Measurements from ENCODE around the gene DGKA. TPM values are rescaled to one million over a fixed set of nuclear protein-coding genes. Genes with fewer than 3 reads are reported as not detected.

The DGKA gene
- total and polyA plus RNA-seq, 2 donors, result 326 to 381 TPM

GRCh38 chr12:55946553-55946952 lies 15.6 kb downstream of the DGKA start:
- H3K4me1 ChIP-seq (ENCODE audit: control insufficient read depth in 2 of 2, insufficient read depth in 2 of 2, low read length in 2 of 2), result no peaks in the 10 kb centered on the region
- no peaks in the 10 kb centered on the region for H3K27me3 ChIP-seq (ENCODE audit: control insufficient read depth in 2 of 2, insufficient read depth in 1 of 2, low read length in 1 of 2)
- no peaks in the 10 kb centered on the region for H3K9me3 ChIP-seq (ENCODE audit: control insufficient read depth in 2 of 2, insufficient read depth in 1 of 2, low read length in 1 of 2)
- peaks cover 68 to 95% of the 10 kb centered on the region in 2 donors for H3K36me3 ChIP-seq (ENCODE audit: control insufficient read depth in 2 of 2, insufficient read depth in 2 of 2, low read length in 1 of 2)
- 95% methylated on average over 6 of the region's 6 CpGs for WGBS
- H3K27ac ChIP-seq (ENCODE audit: low read depth in 1 of 2, low read length in 1 of 2), result no peak overlapping the region
- no peak overlapping the region for H3K4me3 ChIP-seq (ENCODE audit: low read length in 2 of 2)
- no peak for DNase-seq (ENCODE audit: low read depth in 6 of 9, low spot score in 9 of 9)

GRCh38 chr12:55955344-55955743 lies 24.4 kb downstream of the DGKA start:
- no peak overlapping the region for H3K4me3 ChIP-seq (ENCODE audit: low read length in 2 of 2)
- no peaks in the 10 kb centered on the region for H3K27me3 ChIP-seq (ENCODE audit: control insufficient read depth in 2 of 2, insufficient read depth in 1 of 2, low read length in 1 of 2)
- 97% methylated on average over 4 of the region's 4 CpGs for WGBS
- peak overlapping the region in 1 of 2 donors; percentile 36 for H3K27ac ChIP-seq (ENCODE audit: low read depth in 1 of 2, low read length in 1 of 2)
- H3K9me3 ChIP-seq (ENCODE audit: control insufficient read depth in 2 of 2, insufficient read depth in 1 of 2, low read length in 1 of 2), result peaks cover 0 to 3% of the 10 kb centered on the region in 2 donors
- peaks cover 0 to 19% of the 10 kb centered on the region in 2 donors for H3K4me1 ChIP-seq (ENCODE audit: control insufficient read depth in 2 of 2, insufficient read depth in 2 of 2, low read length in 2 of 2)
- DNase-seq (ENCODE audit: low read depth in 6 of 9, low spot score in 9 of 9), result no peak
- peaks cover 44 to 59% of the 10 kb centered on the region in 2 donors for H3K36me3 ChIP-seq (ENCODE audit: control insufficient read depth in 2 of 2, insufficient read depth in 2 of 2, low read length in 1 of 2)

GRCh38 chr12:55955800-55956508 lies 25.0 kb downstream of the DGKA start:
- Histone ChIP-seq H3K9me3 (ENCODE audit: control insufficient read depth in 2 of 2, insufficient read depth in 1 of 2, low read length in 1 of 2) (peaks cover 0 to 3% of the 10 kb centered on the region in 2 donors), H3K36me3 (ENCODE audit: control insufficient read depth in 2 of 2, insufficient read depth in 2 of 2, low read length in 1 of 2) (peaks cover 43 to 53% of the 10 kb centered on the region in 2 donors), H3K27ac (ENCODE audit: low read depth in 1 of 2, low read length in 1 of 2) (no peak overlapping the region), H3K4me1 (ENCODE audit: control insufficient read depth in 2 of 2, insufficient read depth in 2 of 2, low read length in 2 of 2) (peaks cover 0 to 19% of the 10 kb centered on the region in 2 donors), H3K4me3 (ENCODE audit: low read length in 2 of 2) (no peak overlapping the region), H3K27me3 (ENCODE audit: control insufficient read depth in 2 of 2, insufficient read depth in 1 of 2, low read length in 1 of 2) (no peaks in the 10 kb centered on the region)
- 97% methylated on average over 6 of the region's 6 CpGs for WGBS
- DNase-seq (ENCODE audit: low read depth in 6 of 9, low spot score in 9 of 9), result peak in 1 of 9 donors; percentile 70

GRCh38 chr12:55957106-55957859 lies 26.3 kb downstream of the DGKA start:
- 90% methylated on average over 5 of the region's 5 CpGs for WGBS

GRCh38 chr12:55963760-55964159 lies 32.8 kb downstream of the DGKA start:
- no peak overlapping the region for H3K4me3 ChIP-seq (ENCODE audit: low read length in 2 of 2)
- no peak overlapping the region for H3K27ac ChIP-seq (ENCODE audit: low read depth in 1 of 2, low read length in 1 of 2)
- H3K9me3 ChIP-seq (ENCODE audit: control insufficient read depth in 2 of 2, insufficient read depth in 1 of 2, low read length in 1 of 2), result no peaks in the 10 kb centered on the region
- H3K27me3 ChIP-seq (ENCODE audit: control insufficient read depth in 2 of 2, insufficient read depth in 1 of 2, low read length in 1 of 2), result no peaks in the 10 kb centered on the region
- no peak for DNase-seq (ENCODE audit: low read depth in 6 of 9, low spot score in 9 of 9)
- H3K4me1 ChIP-seq (ENCODE audit: control insufficient read depth in 2 of 2, insufficient read depth in 2 of 2, low read length in 2 of 2), result peaks cover 18 to 25% of the 10 kb centered on the region in 2 donors
- WGBS, result 85% methylated on average over 2 of the region's 2 CpGs
- peaks cover 0 to 8% of the 10 kb centered on the region in 2 donors for H3K36me3 ChIP-seq (ENCODE audit: control insufficient read depth in 2 of 2, insufficient read depth in 2 of 2, low read length in 1 of 2)

More at GRCh38 chr12:55957106-55957859, 26.3 kb downstream of the DGKA start:
- no peak overlapping the region for H3K4me3 ChIP-seq (ENCODE audit: low read length in 2 of 2)
- H3K9me3 ChIP-seq (ENCODE audit: control insufficient read depth in 2 of 2, insufficient read depth in 1 of 2, low read length in 1 of 2), result peaks cover 0 to 3% of the 10 kb centered on the region in 2 donors
- H3K27me3 ChIP-seq (ENCODE audit: control insufficient read depth in 2 of 2, insufficient read depth in 1 of 2, low read length in 1 of 2), result no peaks in the 10 kb centered on the region
- peak overlapping the region in 1 of 2 donors; percentile 26 for H3K27ac ChIP-seq (ENCODE audit: low read depth in 1 of 2, low read length in 1 of 2)
- peaks cover 0 to 19% of the 10 kb centered on the region in 2 donors for H3K4me1 ChIP-seq (ENCODE audit: control insufficient read depth in 2 of 2, insufficient read depth in 2 of 2, low read length in 2 of 2)
- no peak for DNase-seq (ENCODE audit: low read depth in 6 of 9, low spot score in 9 of 9)
- H3K36me3 ChIP-seq (ENCODE audit: control insufficient read depth in 2 of 2, insufficient read depth in 2 of 2, low read length in 1 of 2), result peaks cover 30 to 40% of the 10 kb centered on the region in 2 donors

GRCh38 chr12:55965240-55965639 lies 34.3 kb downstream of the DGKA start:
- Histone ChIP-seq H3K36me3 (ENCODE audit: control insufficient read depth in 2 of 2, insufficient read depth in 2 of 2, low read length in 1 of 2) (peaks cover 0 to 19% of the 10 kb centered on the region in 2 donors), H3K9me3 (ENCODE audit: control insufficient read depth in 2 of 2, insufficient read depth in 1 of 2, low read length in 1 of 2) (no peaks in the 10 kb centered on the region), H3K4me3 (ENCODE audit: low read length in 2 of 2) (no peak overlapping the region), H3K4me1 (ENCODE audit: control insufficient read depth in 2 of 2, insufficient read depth in 2 of 2, low read length in 2 of 2) (peaks cover 18 to 25% of the 10 kb centered on the region in 2 donors), H3K27me3 (ENCODE audit: control insufficient read depth in 2 of 2, insufficient read depth in 1 of 2, low read length in 1 of 2) (no peaks in the 10 kb centered on the region), H3K27ac (ENCODE audit: low read depth in 1 of 2, low read length in 1 of 2) (no peak overlapping the region)
- DNase-seq (ENCODE audit: low read depth in 6 of 9, low spot score in 9 of 9), result no peak
- WGBS, result 99% methylated on average over 5 of the region's 5 CpGs

GRCh38 chr12:55965941-55966407 lies 35.0 kb downstream of the DGKA start, which contains the start of gene PMEL:
Gene PMEL (minus strand): TSS chr12:55966042. CDS start chr12:55966011, 31 bp downstream.
- WGBS, result 42% methylated on average over 4 of the region's 4 CpGs
- Histone ChIP-seq H3K4me1 (ENCODE audit: control insufficient read depth in 2 of 2, insufficient read depth in 2 of 2, low read length in 2 of 2) (peaks cover 18 to 25% of the 10 kb centered on the region in 2 donors), H3K27me3 (ENCODE audit: control insufficient read depth in 2 of 2, insufficient read depth in 1 of 2, low read length in 1 of 2) (no peaks in the 10 kb centered on the region), H3K4me3 (ENCODE audit: low read length in 2 of 2) (peak within 1 kb of the TSS; percentile 71 to 84), H3K36me3 (ENCODE audit: control insufficient read depth in 2 of 2, insufficient read depth in 2 of 2, low read length in 1 of 2) (peaks cover 4 to 24% of the 10 kb centered on the region in 2 donors), H3K27ac (ENCODE audit: low read depth in 1 of 2, low read length in 1 of 2) (peak within 1 kb of the TSS; percentile 45 to 59), H3K9me3 (ENCODE audit: control insufficient read depth in 2 of 2, insufficient read depth in 1 of 2, low read length in 1 of 2) (no peaks in the 10 kb centered on the region)
- no peak for DNase-seq (ENCODE audit: low read depth in 6 of 9, low spot score in 9 of 9)

- peaks cover 9 to 31% of the 10 kb centered on the region in 2 donors for H3K36me3 ChIP-seq (ENCODE audit: control insufficient read depth in 2 of 2, insufficient read depth in 2 of 2, low read length in 1 of 2)
- H3K4me3 ChIP-seq (ENCODE audit: low read length in 2 of 2), result peak within 1 kb of the TSS; percentile 71 to 84
- DNase-seq (ENCODE audit: low read depth in 6 of 9, low spot score in 9 of 9), result peak; percentile 70 to 93 (median 88)
- under 1% methylated on average over 45 of the region's 45 CpGs for WGBS
- H3K4me1 ChIP-seq (ENCODE audit: control insufficient read depth in 2 of 2, insufficient read depth in 2 of 2, low read length in 2 of 2), result peaks cover 18 to 25% of the 10 kb centered on the region in 2 donors
- no peaks in the 10 kb centered on the region for H3K9me3 ChIP-seq (ENCODE audit: control insufficient read depth in 2 of 2, insufficient read depth in 1 of 2, low read length in 1 of 2)
- H3K27me3 ChIP-seq (ENCODE audit: control insufficient read depth in 2 of 2, insufficient read depth in 1 of 2, low read length in 1 of 2), result no peaks in the 10 kb centered on the region
- H3K27ac ChIP-seq (ENCODE audit: low read depth in 1 of 2, low read length in 1 of 2), result peak within 1 kb of the TSS; percentile 45 to 59
These were observed 35.7 kb downstream of the DGKA start, which contains the start of gene CDK2 for GRCh38 chr12:55966408-55967281. Gene CDK2 (plus strand): TSS chr12:55966830. CDS start chr12:55967009, 179 bp downstream.
